ENCODE results near the gene LDHD. TPM values are rescaled to one million over a fixed set of nuclear protein-coding genes. Genes with fewer than 3 reads are reported as not detected.

The LDHD gene
- total RNA-seq, 4 donors from 2014 or later = 27.8 to 54.5 (median 44.2) TPM

GRCh38 chr16:75088934-75089333, 27.6 kb downstream of the LDHD start:
- no peaks in the 10 kb centered on the region for H3K36me3 ChIP-seq

GRCh38 chr16:75088216-75088615, 28.4 kb downstream of the LDHD start:
- H3K36me3 ChIP-seq = no peaks in the 10 kb centered on the region
- TF ChIP-seq CTCF (IDR thresholded peaks at IDR 0.05 in 4 of 5, conservative IDR thresholded peaks at IDR 0.05 in 1 of 5) (no peak), POLR2A (IDR thresholded peaks at IDR 0.05) (no peak)
- ATAC-seq (no peak), DNase-seq (no peak)
- H3K4me1 ChIP-seq = peaks cover 61 to 62% of the 10 kb centered on the region in 2 donors
- in situ Hi-C loops (cut with MboI; ENCODE audit: low sequenced_read_pairs in 4 of 4) = no loop called here
- peak overlapping the region; percentile 84 to 91 (median 90) for H3K27ac ChIP-seq
- H3K9me3 ChIP-seq = no peaks in the 10 kb centered on the region
- peak overlapping the region in 1 of 4 donors; percentile 33 for H3K4me3 ChIP-seq
- intact Hi-C loops (cut with DNase I; ENCODE audit: low total_unique reads) = loop anchor here (5.0 kb wide), 1 partner anchor 76 kb away; no protein-coding TSS in a partner anchor
- no peaks in the 10 kb centered on the region for H3K27me3 ChIP-seq

More at GRCh38 chr16:75088934-75089333, 27.6 kb downstream of the LDHD start:
- Histone ChIP-seq H3K4me3 (no peak overlapping the region), H3K27ac (peak overlapping the region; percentile 12 to 91 (median 90)), H3K4me1 (peaks cover 54 to 60% of the 10 kb centered on the region in 2 donors), H3K27me3 (no peaks in the 10 kb centered on the region), H3K9me3 (no peaks in the 10 kb centered on the region)
- ATAC-seq (no peak), DNase-seq (no peak)
- intact Hi-C loops (cut with DNase I; ENCODE audit: low total_unique reads) (loop anchor here (5.0 kb wide), 1 partner anchor 77 kb away; no protein-coding TSS in a partner anchor), in situ Hi-C loops (cut with MboI; ENCODE audit: low sequenced_read_pairs in 4 of 4) (no loop called here)
- no peak for TF ChIP-seq POLR2A (IDR thresholded peaks at IDR 0.05)

DNA sequence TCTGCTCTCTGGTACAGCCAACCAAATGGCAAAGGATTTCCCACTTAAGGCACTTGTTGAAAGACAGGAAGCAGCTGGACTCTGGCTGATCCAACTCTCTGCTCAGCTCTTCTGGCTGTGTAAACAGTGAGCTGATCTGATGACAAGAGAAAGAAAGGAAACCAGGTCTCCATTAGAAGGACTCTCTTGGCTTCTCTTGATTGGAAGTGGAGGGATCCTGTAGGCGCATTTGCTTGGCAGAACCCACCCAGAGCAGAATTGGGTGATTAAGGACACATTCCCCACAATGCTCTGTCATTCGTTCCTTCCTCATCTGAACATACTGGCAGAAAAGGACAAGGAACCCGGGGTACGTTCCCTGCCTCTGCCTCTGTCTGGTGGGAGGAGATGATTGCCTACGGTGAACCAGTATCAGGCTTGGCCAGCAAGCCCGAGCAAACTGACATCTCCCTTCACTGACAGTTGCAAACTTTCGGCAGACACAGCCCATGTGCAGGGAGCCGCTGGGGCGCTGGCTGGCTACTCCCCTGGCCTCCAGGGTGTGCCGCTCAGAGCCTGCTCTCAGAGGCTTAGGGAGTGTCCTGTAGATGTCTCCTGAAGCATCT, 29.1 kb downstream of the LDHD start:
- Histone ChIP-seq H3K27me3 (no peaks in the 10 kb centered on the region), H3K36me3 (no peaks in the 10 kb centered on the region), H3K27ac (peak overlapping the region; percentile 84 to 91 (median 90)), H3K4me3 (peak overlapping the region; percentile 27 to 51 (median 35)), H3K9me3 (no peaks in the 10 kb centered on the region), H3K4me1 (peaks cover 66 to 68% of the 10 kb centered on the region in 2 donors)
- in situ Hi-C loops (cut with MboI; ENCODE audit: low sequenced_read_pairs in 4 of 4) (no loop called here), intact Hi-C loops (cut with DNase I; ENCODE audit: low total_unique reads) (loop anchor here (1.0 to 5.0 kb wide), 2 partner anchors 23 to 75 kb away; no protein-coding TSS in a partner anchor)
- DNase-seq (peak; percentile 62 to 72), ATAC-seq (peak; percentile 92 to 94)
- TF ChIP-seq POLR2A (IDR thresholded peaks at IDR 0.05) (no peak), CTCF (IDR thresholded peaks at IDR 0.05 in 4 of 5, conservative IDR thresholded peaks at IDR 0.05 in 1 of 5) (peak in 1 of 5 experiments; percentile 31)

DNA sequence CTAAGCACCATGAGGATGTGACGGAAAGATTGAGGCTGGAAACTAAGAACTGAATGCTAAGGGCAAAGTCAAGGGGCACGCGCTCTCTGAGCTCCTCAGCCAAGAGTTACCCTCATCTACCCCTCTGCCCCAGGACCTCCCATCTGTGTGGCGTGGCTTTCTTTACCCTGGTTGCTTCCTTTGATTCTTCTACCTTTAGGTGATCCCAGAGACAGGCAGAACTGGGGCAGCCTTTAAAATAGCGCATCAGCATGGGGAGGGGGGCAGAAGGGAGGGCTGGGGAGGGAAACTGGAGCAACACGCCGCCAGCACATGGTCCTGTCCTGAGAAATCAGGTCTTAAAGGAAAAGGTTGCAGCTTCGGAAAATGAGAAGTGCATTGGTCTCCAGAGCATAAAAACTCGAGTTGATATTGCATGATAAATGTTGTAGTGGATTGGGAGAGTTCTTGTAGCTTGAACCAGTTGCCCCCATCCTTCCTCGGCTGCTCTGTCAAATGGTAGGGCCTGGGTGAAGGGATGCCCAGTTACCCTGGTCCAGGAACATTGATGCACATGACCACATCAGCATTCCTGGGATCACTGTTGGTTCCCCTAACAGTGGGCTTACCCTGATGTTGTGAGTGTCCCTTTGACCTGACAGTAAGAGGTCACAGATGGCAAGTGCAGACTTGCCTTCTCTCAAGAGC, 29.7 kb downstream of the LDHD start:
- TF ChIP-seq CTCF (IDR thresholded peaks at IDR 0.05 in 4 of 5, conservative IDR thresholded peaks at IDR 0.05 in 1 of 5) (no peak), POLR2A (IDR thresholded peaks at IDR 0.05) (no peak)
- Histone ChIP-seq H3K36me3 (no peaks in the 10 kb centered on the region), H3K27ac (peak overlapping the region; percentile 84 to 91 (median 90)), H3K4me1 (peaks cover 66 to 72% of the 10 kb centered on the region in 2 donors), H3K27me3 (no peaks in the 10 kb centered on the region), H3K9me3 (no peaks in the 10 kb centered on the region), H3K4me3 (no peak overlapping the region)
- DNase-seq (no peak), ATAC-seq (peak in 1 of 2 donors; percentile 4)
- in situ Hi-C loops (cut with MboI; ENCODE audit: low sequenced_read_pairs in 4 of 4) = no loop called here
- intact Hi-C loops (cut with DNase I; ENCODE audit: low total_unique reads) = loop anchor here (1.0 to 5.0 kb wide), 2 partner anchors 23 to 75 kb away; no protein-coding TSS in a partner anchor

- ATAC-seq = no peak
- Histone ChIP-seq H3K36me3 (no peaks in the 10 kb centered on the region), H3K27ac (peak overlapping the region; percentile 84 to 91 (median 90)), H3K27me3 (no peaks in the 10 kb centered on the region), H3K4me1 (peaks cover 68 to 77% of the 10 kb centered on the region in 2 donors), H3K4me3 (no peak overlapping the region), H3K9me3 (no peaks in the 10 kb centered on the region)
- in situ Hi-C loops (cut with MboI; ENCODE audit: low sequenced_read_pairs in 4 of 4) (no loop called here), intact Hi-C loops (cut with DNase I; ENCODE audit: low total_unique reads) (loop anchor here (5.0 kb wide), 1 partner anchor 74 kb away; no protein-coding TSS in a partner anchor)
- TF ChIP-seq CTCF (IDR thresholded peaks at IDR 0.05 in 4 of 5, conservative IDR thresholded peaks at IDR 0.05 in 1 of 5) (no peak), POLR2A (IDR thresholded peaks at IDR 0.05) (no peak)
- no peak for DNase-seq
Observed at GRCh38 chr16:75086281-75086680, 30.3 kb downstream of the LDHD start.

All from gastrocnemius medialis (tissue), 4 donors.